Adrenal gland (tissue), 5 donors: ENCODE results near the gene ZFYVE1.

Experiments
- CTCF ChIP-seq, 6 experiments: fragments of 450-650 bp in 4 of 6; fragments of 200-600 bp in 2 of 6; sonication (generic) in 1 of 6; IDR thresholded peaks; 1 replicate in 5 of 6; 2 replicates in 1 of 6; pipeline versions ENCODE4 v1.5.1 to v1.8.0; 2016 to 2021; ENCODE audit warnings: antibody characterized with exemption in 6 of 6, mild to moderate bottlenecking in 2 of 6, moderate library complexity in 1 of 6
- POLR2A ChIP-seq, 2 donors: fragments of 450-650 bp; IDR thresholded peaks; one replicate each; pipeline ENCODE4 v1.6.1; 2017; ENCODE audit warnings: antibody characterized with exemption in 2 of 2, mild to moderate bottlenecking in 2 of 2, moderate library complexity in 1 of 2
- donor health status: DM: no; HTN: no; CAD: no.

- TF ChIP-seq CTCF (IDR thresholded peaks at IDR 0.05): no peak
- no peak for TF ChIP-seq POLR2A (IDR thresholded peaks at IDR 0.05)
Measured at GRCh38 chr14:72980863-72981262, 46.0 kb downstream of the ZFYVE1 start.
